ENCODE data around the gene ANKRD44. TPM values are rescaled to one million over a fixed set of nuclear protein-coding genes. Genes with fewer than 3 reads are reported as not detected.

Gene ANKRD44
- total RNA-seq, 1 donor from 2014 or later: 4.0 TPM

DNA sequence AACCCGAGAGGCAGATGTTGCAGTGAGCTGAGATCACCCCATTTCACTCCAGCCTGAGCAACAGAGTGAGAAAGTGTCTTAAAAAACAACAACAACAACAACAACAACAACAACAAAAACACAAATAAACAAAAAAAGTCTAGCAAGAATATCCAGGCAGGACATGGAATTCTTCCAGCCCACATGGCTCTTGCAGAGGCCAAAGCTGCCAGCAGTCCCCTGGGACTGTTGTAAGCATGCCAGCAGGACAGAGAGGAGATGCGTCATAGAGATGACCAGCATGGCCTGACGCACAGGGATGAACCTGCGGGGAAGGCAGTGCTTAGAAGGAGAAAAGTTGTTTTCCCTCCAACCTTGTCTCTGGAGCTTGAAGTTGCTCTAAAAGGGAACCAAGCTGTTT, 201.8 kb downstream of the ANKRD44 start:
- peaks cover 19% of the 10 kb centered on the region for H3K4me1 Mint-ChIP-seq (ENCODE audit: low read depth)
- TF ChIP-seq, protein P1, sequence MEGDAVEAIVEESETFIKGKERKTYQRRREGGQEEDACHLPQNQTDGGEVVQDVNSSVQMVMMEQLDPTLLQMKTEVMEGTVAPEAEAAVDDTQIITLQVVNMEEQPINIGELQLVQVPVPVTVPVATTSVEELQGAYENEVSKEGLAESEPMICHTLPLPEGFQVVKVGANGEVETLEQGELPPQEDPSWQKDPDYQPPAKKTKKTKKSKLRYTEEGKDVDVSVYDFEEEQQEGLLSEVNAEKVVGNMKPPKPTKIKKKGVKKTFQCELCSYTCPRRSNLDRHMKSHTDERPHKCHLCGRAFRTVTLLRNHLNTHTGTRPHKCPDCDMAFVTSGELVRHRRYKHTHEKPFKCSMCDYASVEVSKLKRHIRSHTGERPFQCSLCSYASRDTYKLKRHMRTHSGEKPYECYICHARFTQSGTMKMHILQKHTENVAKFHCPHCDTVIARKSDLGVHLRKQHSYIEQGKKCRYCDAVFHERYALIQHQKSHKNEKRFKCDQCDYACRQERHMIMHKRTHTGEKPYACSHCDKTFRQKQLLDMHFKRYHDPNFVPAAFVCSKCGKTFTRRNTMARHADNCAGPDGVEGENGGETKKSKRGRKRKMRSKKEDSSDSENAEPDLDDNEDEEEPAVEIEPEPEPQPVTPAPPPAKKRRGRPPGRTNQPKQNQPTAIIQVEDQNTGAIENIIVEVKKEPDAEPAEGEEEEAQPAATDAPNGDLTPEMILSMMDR (IDR thresholded peaks at IDR 0.05; ENCODE audit: unreplicated experiment): no peak
- DNase-seq (ENCODE audit: low spot score, unreplicated experiment): no peak
- H3K27me3 Mint-ChIP-seq: no peaks in the 10 kb centered on the region
- H3K27ac Mint-ChIP-seq: peak overlapping the region; percentile 33
- no peaks in the 10 kb centered on the region for H3K9me3 Mint-ChIP-seq (ENCODE audit: low read depth)
- no peak overlapping the region for H3K4me3 Mint-ChIP-seq (ENCODE audit: low read depth)
- no peaks in the 10 kb centered on the region for H3K36me3 Mint-ChIP-seq (ENCODE audit: insufficient read depth)

DNA sequence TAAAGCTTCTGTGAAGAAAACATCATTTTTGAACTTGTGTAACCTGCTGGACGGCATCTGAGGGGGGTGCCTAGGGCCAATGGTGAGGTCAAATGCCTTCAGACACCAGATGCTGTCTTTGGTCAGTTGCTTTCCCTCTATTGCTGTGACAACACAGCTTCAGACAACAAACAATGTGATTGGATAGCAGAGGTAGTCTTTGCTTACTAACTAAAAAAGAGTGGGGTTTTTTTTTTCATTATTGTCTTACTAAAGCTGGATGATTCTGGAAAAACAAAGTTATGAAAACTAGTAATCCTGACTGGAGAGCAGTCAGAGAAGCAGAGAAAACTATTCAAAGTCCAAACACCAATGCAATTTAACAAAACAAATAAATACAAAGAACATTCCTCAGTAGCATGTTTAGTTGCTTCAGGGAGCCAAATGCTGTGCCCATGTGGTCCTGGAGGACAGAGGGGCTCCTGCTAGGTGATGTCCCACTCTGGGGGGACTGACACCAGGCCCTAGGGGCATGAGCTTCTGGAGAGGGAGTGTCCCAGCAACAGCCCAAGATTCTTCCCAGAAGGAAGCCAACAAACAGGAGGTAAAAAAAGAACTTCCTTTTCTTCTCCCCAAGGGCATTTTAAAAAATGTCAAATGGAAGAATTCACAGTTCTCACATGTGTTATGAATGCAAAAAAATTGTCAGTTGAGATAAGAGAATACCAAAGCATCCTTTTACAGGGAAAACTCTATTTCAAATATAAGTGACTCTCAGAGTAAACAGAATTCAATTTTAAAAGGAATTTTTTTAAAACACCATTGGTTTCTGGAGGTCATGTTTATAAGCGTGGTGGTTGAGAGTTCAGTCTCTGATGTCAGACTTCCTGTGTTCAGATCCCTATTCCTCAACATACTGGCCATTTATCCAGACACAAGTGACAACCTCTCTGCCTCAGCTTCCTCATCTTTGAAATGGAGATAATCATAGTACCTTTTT, 203.0 kb downstream of the ANKRD44 start:
- H3K36me3 Mint-ChIP-seq (ENCODE audit: insufficient read depth): no peaks in the 10 kb centered on the region
- DNase-seq (ENCODE audit: low spot score, unreplicated experiment): no peak
- H3K9me3 Mint-ChIP-seq (ENCODE audit: low read depth): no peaks in the 10 kb centered on the region
- H3K27me3 Mint-ChIP-seq: no peaks in the 10 kb centered on the region
- H3K27ac Mint-ChIP-seq: peak overlapping the region; percentile 80
- peaks cover 19% of the 10 kb centered on the region for H3K4me1 Mint-ChIP-seq (ENCODE audit: low read depth)
- TF ChIP-seq, protein P1 (IDR thresholded peaks at IDR 0.05; ENCODE audit: unreplicated experiment): no peak
- no peak overlapping the region for H3K4me3 Mint-ChIP-seq (ENCODE audit: low read depth)

DNA sequence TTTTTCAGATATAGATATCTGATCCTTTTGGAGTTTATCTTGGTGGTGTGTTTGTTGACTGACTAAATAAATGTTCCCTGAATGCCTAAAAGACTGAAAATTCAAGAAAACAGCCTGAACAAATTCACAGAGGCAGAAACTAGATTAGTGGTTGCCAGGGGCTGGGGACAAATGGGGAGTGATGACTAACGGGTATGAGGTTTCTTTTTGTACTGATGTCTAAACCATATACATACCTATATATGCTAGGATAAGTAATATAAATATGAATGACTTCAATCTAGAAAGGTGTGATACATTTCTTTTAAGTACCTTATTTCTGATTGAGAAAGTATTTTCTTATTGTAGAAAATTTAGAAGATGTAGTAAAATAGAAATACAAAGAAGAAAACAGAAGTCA, 207.2 kb downstream of the ANKRD44 start:
- Mint-ChIP-seq H3K9me3 (ENCODE audit: low read depth) (no peaks in the 10 kb centered on the region), H3K27me3 (no peaks in the 10 kb centered on the region), H3K36me3 (ENCODE audit: insufficient read depth) (no peaks in the 10 kb centered on the region), H3K4me3 (ENCODE audit: low read depth) (no peak overlapping the region), H3K4me1 (ENCODE audit: low read depth) (peaks cover 16% of the 10 kb centered on the region), H3K27ac (no peak overlapping the region)
- TF ChIP-seq, protein P1 (IDR thresholded peaks at IDR 0.05; ENCODE audit: unreplicated experiment): no peak
- DNase-seq (ENCODE audit: low spot score, unreplicated experiment): no peak

DNA sequence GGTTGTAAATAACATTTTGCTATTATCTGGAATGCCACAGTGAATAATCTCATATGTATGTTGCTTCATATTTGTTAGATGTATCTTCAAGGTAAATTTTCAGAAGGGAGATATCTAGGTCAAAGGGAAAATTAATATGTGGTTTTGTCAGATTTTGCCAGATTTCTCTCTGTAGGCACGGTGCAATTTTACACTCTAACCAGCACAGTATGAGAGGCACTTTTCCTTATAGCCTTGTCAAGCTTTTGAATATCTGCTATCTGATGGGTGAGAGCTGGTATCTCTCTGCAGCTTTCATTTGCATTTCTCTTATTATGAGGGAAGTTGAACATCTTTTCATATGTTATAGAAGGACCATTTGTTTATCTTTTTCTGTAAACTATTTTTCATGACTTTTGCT, 208.3 kb downstream of the ANKRD44 start:
- Mint-ChIP-seq H3K36me3 (ENCODE audit: insufficient read depth) (no peaks in the 10 kb centered on the region), H3K4me3 (ENCODE audit: low read depth) (no peak overlapping the region), H3K27ac (no peak overlapping the region), H3K9me3 (ENCODE audit: low read depth) (no peaks in the 10 kb centered on the region), H3K4me1 (ENCODE audit: low read depth) (peaks cover 10% of the 10 kb centered on the region), H3K27me3 (no peaks in the 10 kb centered on the region)
- DNase-seq (ENCODE audit: low spot score, unreplicated experiment): no peak
- TF ChIP-seq, protein P1 (IDR thresholded peaks at IDR 0.05; ENCODE audit: unreplicated experiment): no peak

DNA sequence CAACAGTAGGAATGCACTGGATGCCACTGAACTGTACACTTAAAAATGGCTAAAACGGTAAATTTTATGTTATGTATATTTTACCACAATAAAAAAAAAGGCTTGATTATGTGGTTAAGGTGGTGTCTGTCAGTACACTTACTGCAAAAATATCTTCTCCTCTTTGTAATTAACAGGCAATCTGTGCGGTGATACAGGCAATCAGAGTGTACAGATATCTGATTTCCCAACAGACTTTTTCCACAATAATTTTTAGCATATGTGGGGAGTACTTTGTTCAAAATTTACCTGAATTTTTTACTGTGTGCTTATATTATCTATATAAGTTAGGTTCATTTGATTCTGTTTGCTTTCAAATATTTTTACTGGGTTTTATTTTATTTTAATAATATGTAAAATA, 209.1 kb downstream of the ANKRD44 start:
- no peaks in the 10 kb centered on the region for H3K27me3 Mint-ChIP-seq
- H3K36me3 Mint-ChIP-seq (ENCODE audit: insufficient read depth): no peaks in the 10 kb centered on the region
- TF ChIP-seq, protein P1 (IDR thresholded peaks at IDR 0.05; ENCODE audit: unreplicated experiment): no peak
- no peak overlapping the region for H3K4me3 Mint-ChIP-seq (ENCODE audit: low read depth)
- no peak for DNase-seq (ENCODE audit: low spot score, unreplicated experiment)
- H3K9me3 Mint-ChIP-seq (ENCODE audit: low read depth): no peaks in the 10 kb centered on the region
- H3K4me1 Mint-ChIP-seq (ENCODE audit: low read depth): peaks cover 5% of the 10 kb centered on the region
- no peak overlapping the region for H3K27ac Mint-ChIP-seq
